Smooth muscle cell (in vitro differentiated cells): ENCODE data around the gene PCSK7. TPM values are rescaled to one million over a fixed set of nuclear protein-coding genes. Genes with fewer than 3 reads are reported as not detected.
"Not testable (repeated sequence)": the region's sequence is repeated elsewhere in the genome, so short reads cannot be mapped to it uniquely, and the experiment has no call there.

Source experiments
- DNase-seq: peaks from one replicate; lab custom pipeline; 2025; ENCODE audit not compliant: unreplicated experiment; lab: John Stamatoyannopoulos, UW
- H2AFZ ChIP-seq: fragments of 200-600 bp; sonication (generic); 2 replicates; pipeline ENCODE4 v1.6.0; 2016; ENCODE audit warnings: antibody characterized with exemption, low read depth, mild to moderate bottlenecking
- H3F3A ChIP-seq: fragments of 200-600 bp; sonication (generic); 2 replicates; pipeline ENCODE4 v1.6.0; 2017; ENCODE audit warnings: antibody characterized with exemption, low read depth
- H3K27ac ChIP-seq: fragments of 200-600 bp; sonication (generic); 2 replicates; pipeline ENCODE4 v1.5.1; 2016; ENCODE audit warnings: low read depth, mild to moderate bottlenecking
- H3K27me3 ChIP-seq: fragments of 200-600 bp; sonication (generic); 2 replicates; pipeline ENCODE4 v1.6.1; 2016; ENCODE audit warnings: low read depth, mild to moderate bottlenecking
- H3K36me3 ChIP-seq: fragments of 200-600 bp; sonication (generic); 2 replicates; pipeline ENCODE4 v1.5.1; 2016; ENCODE audit warnings: low read depth
- H3K4me1 ChIP-seq: fragments of 200-600 bp; sonication (generic); 2 replicates; pipeline ENCODE4 v1.5.1; 2016; ENCODE audit warnings: low read depth
- H3K4me2 ChIP-seq: fragments of 200-600 bp; sonication (generic); 2 replicates; pipeline ENCODE4 v1.6.0; 2016; ENCODE audit warnings: mild to moderate bottlenecking
- H3K4me3 ChIP-seq: fragments of 200-600 bp; sonication (generic); 2 replicates; pipeline ENCODE4 v1.5.1; 2016; ENCODE audit warnings: mild to moderate bottlenecking
- H3K79me2 ChIP-seq: fragments of 200-600 bp; sonication (generic); 2 replicates; pipeline ENCODE4 v1.6.0; 2016; ENCODE audit warnings: low read depth, mild to moderate bottlenecking
- H3K9ac ChIP-seq: fragments of 200-600 bp; sonication (generic); 2 replicates; pipeline ENCODE4 v1.6.0; 2016; ENCODE audit warnings: low read depth
- H3K9me3 ChIP-seq: fragments of 200-600 bp; sonication (generic); replicated peaks from 2 replicates; pipeline ENCODE4 v1.5.1; 2016; ENCODE audit warnings: low read depth
- H4K20me1 ChIP-seq: fragments of 200-600 bp; sonication (generic); 2 replicates; pipeline ENCODE4 v1.6.0; 2016; ENCODE audit warnings: low read depth
- WGBS: methylation state at CpG from one replicate; pipeline ENCODE4 v1.1.7; 2016; ENCODE audit warnings: low lambda C conversion rate; 5-methylcytosine and 5-hydroxymethylcytosine counted together
- polyA plus RNA-seq: library from polyadenylated mRNA; unstranded; fragments of >200 nt; fragmentation: Nextera tagmentation; extraction: Ambion mirVana; gene quantifications from 2 replicates; pipeline ENCODE4 v1.2.1, GENCODE V29; 2016
- total RNA-seq: library from RNA; depleted of rRNA; stranded (reverse); fragments of >200 nt; gene quantifications from 2 replicates; pipeline ENCODE4 v1.2.3, GENCODE V29; 2014
- TF ChIP-seq, protein P1 (sequence below): fragments of 200-600 bp; sonication (generic); IDR thresholded peaks from 2 replicates; pipeline ENCODE4 v1.5.1; 2017; ENCODE audit warnings: borderline replicate concordance, mild to moderate bottlenecking, antibody characterized with exemption; ENCODE audit not compliant: insufficient read depth, poor library complexity, severe bottlenecking

Gene PCSK7
- total and polyA plus RNA-seq, 2 experiments from 2014 or later, result 20.8 to 23.5 TPM

DNA sequence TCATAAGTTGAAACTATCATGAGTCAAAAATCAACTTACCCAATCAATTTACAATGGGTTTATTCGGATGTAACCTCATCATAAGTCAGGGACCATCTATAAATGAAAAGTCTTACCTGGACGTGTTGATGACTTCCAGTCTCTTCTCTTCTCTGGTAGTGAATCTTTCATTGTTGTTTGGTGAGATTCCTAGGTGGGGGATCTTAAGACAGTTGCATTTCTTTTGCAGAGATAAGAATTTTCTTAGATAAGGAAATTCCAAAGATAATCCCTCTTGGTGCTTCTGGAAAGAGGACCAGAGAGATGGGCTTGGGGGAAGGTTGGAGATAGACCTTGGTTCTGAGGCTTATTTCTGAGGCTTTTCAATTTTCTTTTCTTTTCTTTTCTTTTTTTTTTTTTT is 38.0 kb upstream of the PCSK7 start:
- Histone ChIP-seq H3K36me3 (no peaks in the 10 kb centered on the region), H3K4me3 (no peak overlapping the region), H3K9me3 (no peaks in the 10 kb centered on the region), H3K9ac (no peak overlapping the region), H3F3A (peaks cover 3% of the 10 kb centered on the region), H4K20me1 (no peaks in the 10 kb centered on the region), H2AFZ (no peak overlapping the region), H3K4me1 (no peaks in the 10 kb centered on the region), H3K27me3 (no peaks in the 10 kb centered on the region), H3K79me2 (no peaks in the 10 kb centered on the region), H3K4me2 (no peak overlapping the region), H3K27ac (no peak overlapping the region)
- DNase-seq, result no peak
- WGBS, result 76% methylated on average over 2 of the region's 2 CpGs
- TF ChIP-seq, protein P1, sequence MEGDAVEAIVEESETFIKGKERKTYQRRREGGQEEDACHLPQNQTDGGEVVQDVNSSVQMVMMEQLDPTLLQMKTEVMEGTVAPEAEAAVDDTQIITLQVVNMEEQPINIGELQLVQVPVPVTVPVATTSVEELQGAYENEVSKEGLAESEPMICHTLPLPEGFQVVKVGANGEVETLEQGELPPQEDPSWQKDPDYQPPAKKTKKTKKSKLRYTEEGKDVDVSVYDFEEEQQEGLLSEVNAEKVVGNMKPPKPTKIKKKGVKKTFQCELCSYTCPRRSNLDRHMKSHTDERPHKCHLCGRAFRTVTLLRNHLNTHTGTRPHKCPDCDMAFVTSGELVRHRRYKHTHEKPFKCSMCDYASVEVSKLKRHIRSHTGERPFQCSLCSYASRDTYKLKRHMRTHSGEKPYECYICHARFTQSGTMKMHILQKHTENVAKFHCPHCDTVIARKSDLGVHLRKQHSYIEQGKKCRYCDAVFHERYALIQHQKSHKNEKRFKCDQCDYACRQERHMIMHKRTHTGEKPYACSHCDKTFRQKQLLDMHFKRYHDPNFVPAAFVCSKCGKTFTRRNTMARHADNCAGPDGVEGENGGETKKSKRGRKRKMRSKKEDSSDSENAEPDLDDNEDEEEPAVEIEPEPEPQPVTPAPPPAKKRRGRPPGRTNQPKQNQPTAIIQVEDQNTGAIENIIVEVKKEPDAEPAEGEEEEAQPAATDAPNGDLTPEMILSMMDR, result no peak

DNA sequence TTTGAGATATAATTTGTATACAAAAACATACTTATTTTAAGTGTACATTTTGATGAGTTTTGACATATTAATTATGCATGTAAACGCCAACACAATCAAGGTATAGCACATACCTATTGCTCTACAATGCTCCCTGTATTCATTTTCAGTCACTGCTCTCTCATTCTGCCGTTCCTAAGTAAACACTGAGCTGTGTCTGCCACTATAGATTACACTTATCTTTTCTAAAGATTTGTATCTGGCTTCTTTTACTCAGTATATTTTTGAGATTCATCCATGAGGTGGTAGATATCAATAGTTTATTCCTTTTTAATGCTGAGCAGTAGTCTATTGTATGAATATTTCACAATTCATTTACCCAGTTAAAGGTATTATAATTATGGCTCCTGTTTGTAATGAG is 33.9 kb upstream of the PCSK7 start:
- 77% methylated on average over 2 of the region's 2 CpGs for WGBS
- no peaks in the 10 kb centered on the region for H3K9me3 ChIP-seq

DNA sequence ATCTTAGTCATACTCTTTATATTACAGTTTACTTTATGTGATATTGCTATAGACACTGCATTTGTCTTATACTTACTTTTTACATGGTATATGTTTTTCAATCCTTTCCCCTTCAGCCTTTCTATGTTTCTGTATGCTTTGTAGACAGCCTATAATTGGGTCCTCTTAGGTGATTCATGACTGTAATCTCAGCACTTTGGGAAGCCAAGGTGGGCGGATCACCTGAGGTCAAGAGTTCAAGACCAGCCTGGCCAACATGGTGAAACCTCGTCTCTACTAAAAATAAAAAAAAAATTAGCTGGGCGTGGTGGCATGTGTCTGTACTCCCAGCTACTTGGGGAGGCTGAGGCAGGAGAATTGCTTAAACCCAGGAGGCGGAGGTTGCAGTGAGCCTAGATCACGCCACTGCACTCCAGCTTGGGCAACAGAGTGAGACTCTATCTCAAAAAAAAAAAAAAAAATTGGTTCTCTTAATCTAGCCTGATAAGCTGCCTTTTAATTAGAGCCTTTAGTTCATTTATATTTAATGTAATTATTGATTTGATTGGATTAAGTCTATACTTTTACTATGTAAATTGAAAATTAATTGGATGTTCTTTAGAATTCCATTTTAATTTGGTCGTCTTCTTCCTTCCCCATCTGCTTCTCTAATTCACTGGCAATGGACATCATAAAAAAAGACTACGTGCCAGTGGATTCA is 32.9 kb upstream of the PCSK7 start:
- not testable (repeated sequence) for H3K4me2 ChIP-seq, H3K27ac ChIP-seq, DNase-seq, H3K4me3 ChIP-seq, H2AFZ ChIP-seq, H3K27me3 ChIP-seq, H3K36me3 ChIP-seq, H3K79me2 ChIP-seq, H3K9ac ChIP-seq, H3K4me1 ChIP-seq, H3F3A ChIP-seq, H4K20me1 ChIP-seq, H3K9me3 ChIP-seq
- WGBS, result 96% methylated on average over 7 of the region's 7 CpGs

More for the DNA sequence above, 33.9 kb upstream of the PCSK7 start:
- TF ChIP-seq, protein P1, result no peak
- Histone ChIP-seq H3K27me3 (no peaks in the 10 kb centered on the region), H3K79me2 (no peaks in the 10 kb centered on the region), H3F3A (no peaks in the 10 kb centered on the region), H4K20me1 (no peaks in the 10 kb centered on the region), H3K27ac (no peak overlapping the region), H3K4me3 (no peak overlapping the region), H3K9ac (no peak overlapping the region), H3K36me3 (peaks cover 3% of the 10 kb centered on the region), H3K4me2 (no peak overlapping the region), H2AFZ (no peak overlapping the region), H3K4me1 (no peaks in the 10 kb centered on the region)
- DNase-seq, result no peak

DNA sequence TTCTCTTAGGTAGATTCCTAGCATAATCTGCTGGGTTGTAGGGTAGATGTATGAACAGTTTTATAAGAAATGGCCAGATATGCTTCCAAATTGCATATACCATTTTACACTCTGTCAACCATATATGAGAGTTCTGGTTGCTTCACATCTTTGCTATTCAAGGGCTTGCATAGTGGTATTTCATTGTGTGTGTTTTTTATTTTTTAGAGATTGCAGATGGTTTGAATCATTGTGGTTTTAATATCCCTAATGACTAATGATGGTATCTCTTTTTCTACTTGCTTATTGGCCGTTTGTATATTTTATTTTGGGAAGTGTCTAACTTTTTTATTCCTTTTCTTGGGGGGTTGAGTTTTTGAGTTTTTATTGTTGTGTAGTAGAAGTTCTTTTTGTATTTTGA is 27.5 kb upstream of the PCSK7 start:
- no peak overlapping the region for H3K4me3 ChIP-seq
- no peak overlapping the region for H2AFZ ChIP-seq
- no peaks in the 10 kb centered on the region for H3K79me2 ChIP-seq
- peaks cover 5% of the 10 kb centered on the region for H3K4me1 ChIP-seq
- WGBS, result 56% methylated on average over 1 of the region's 1 CpG
- H3K27ac ChIP-seq, result no peak overlapping the region
- no peaks in the 10 kb centered on the region for H3K27me3 ChIP-seq
- no peak overlapping the region for H3K9ac ChIP-seq
- no peak for DNase-seq
- peaks cover 7% of the 10 kb centered on the region for H3K36me3 ChIP-seq
- peaks cover 18% of the 10 kb centered on the region for H4K20me1 ChIP-seq
- H3K9me3 ChIP-seq, result no peaks in the 10 kb centered on the region
- H3K4me2 ChIP-seq, result peak overlapping the region; percentile 2
- TF ChIP-seq, protein P1, result no peak
- H3F3A ChIP-seq, result no peaks in the 10 kb centered on the region
